Memory B cell (primary cell): ENCODE data around the gene ITGB3.

Experiments used
- ATAC-seq: fragments of 150-1000 bp; cut with Tn5 transposase; 2 replicates; pipeline ENCODE4 v1.10.0; 2021; ENCODE audit warnings: low read depth, mild to moderate bottlenecking, moderate library complexity
- DNase-seq, 2 donors: peaks; one replicate each; pipeline ENCODE4 v3.0.0; 2022; ENCODE audit warnings: low spot score in 2 of 2
- H3K27ac Mint-ChIP-seq: one replicate; pipeline ENCODE4 v1.8.0; 2022; ENCODE audit warnings: mild to moderate bottlenecking, moderate library complexity, mixed read lengths
- H3K27me3 Mint-ChIP-seq: one replicate; pipeline ENCODE4 v1.8.0; 2022; ENCODE audit warnings: mixed read lengths
- H3K36me3 Mint-ChIP-seq: one replicate; pipeline ENCODE4 v1.8.0; 2022; ENCODE audit warnings: mild to moderate bottlenecking, mixed read lengths
- H3K4me1 Mint-ChIP-seq: one replicate; pipeline ENCODE4 v1.8.0; 2022; ENCODE audit warnings: mixed read lengths
- H3K4me3 Mint-ChIP-seq: one replicate; pipeline ENCODE4 v1.8.0; 2022; ENCODE audit warnings: mild to moderate bottlenecking, moderate library complexity, mixed read lengths
- H3K9me3 Mint-ChIP-seq: one replicate; pipeline ENCODE4 v1.8.0; 2022; ENCODE audit warnings: mixed read lengths

The ITGB3 gene

GRCh38 chr17:47318197-47318918 lies 64.7 kb downstream of the ITGB3 start:
- ATAC-seq, result peak; percentile 35
- no peak for DNase-seq
- Mint-ChIP-seq H3K4me3 (no peak overlapping the region), H3K36me3 (no peaks in the 10 kb centered on the region), H3K4me1 (peaks cover 7% of the 10 kb centered on the region), H3K9me3 (peaks cover 3% of the 10 kb centered on the region), H3K27ac (peak overlapping the region; percentile 53), H3K27me3 (no peaks in the 10 kb centered on the region)

GRCh38 chr17:47320879-47321502 lies 67.4 kb downstream of the ITGB3 start:
- H3K36me3 Mint-ChIP-seq, result no peaks in the 10 kb centered on the region
- no peaks in the 10 kb centered on the region for H3K27me3 Mint-ChIP-seq
- ATAC-seq (no peak), DNase-seq (no peak)
- no peak overlapping the region for H3K27ac Mint-ChIP-seq
- peaks cover 3% of the 10 kb centered on the region for H3K9me3 Mint-ChIP-seq
- H3K4me3 Mint-ChIP-seq, result no peak overlapping the region
- H3K4me1 Mint-ChIP-seq, result peaks cover 12% of the 10 kb centered on the region

DNA sequence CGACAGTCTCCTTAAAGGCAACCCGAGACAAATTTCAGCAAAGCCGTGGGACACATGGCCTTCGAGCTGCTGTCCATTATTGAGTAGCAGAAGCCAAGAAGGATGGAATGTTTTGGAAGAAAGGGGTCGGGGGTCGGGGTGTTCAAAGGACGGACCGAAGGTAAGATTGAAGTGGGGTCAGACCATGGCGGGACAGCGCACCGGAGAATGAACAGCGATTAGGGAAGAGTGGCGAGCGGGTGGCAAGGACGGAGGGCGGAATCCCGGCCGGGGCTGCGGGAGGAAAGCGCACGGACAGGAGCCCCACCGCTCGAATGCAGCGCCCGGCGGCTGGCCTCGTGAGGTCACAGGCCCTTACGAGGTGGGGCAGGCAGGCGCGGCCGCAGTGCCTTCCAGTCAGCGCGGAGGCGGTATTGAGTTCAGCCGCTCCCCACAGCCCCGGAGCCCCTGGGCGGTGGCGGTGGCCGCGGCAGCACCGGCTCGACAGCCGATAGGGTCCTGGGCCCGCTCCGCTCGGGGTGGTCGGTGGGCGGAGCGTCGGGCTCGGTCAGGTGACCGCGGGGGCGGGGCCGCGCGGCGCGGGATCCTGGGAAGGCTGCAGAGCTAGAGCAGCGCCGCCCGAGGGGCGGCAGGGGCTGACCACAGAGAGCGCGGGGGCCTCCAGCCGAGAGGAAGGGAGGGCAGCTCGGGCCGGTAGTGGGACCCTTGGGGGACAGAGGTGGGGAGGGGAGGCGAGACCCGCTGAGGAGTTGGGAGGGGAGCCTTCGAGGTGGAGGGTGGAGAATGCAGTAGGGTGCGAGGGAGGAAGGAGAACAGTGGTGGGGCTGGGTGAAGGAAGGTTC lies 70.0 kb downstream of the ITGB3 start, which contains the start of gene EFCAB13:
Gene EFCAB13, plus strand, starts transcription at position 574 of the 842 bp plus-strand sequence. CDS start 4,399 bp downstream, outside the sequence.
- Mint-ChIP-seq H3K36me3 (peaks cover 2% of the 10 kb centered on the region), H3K27ac (peak within 1 kb of the TSS; percentile 100), H3K4me3 (peak within 1 kb of the TSS; percentile 97), H3K4me1 (peaks cover 14% of the 10 kb centered on the region), H3K27me3 (no peaks in the 10 kb centered on the region), H3K9me3 (peaks cover 3% of the 10 kb centered on the region)
- ATAC-seq (peak; percentile 75), DNase-seq (peak; percentile 86 to 89)

GRCh38 chr17:47324224-47325020 lies 70.8 kb downstream of the ITGB3 start:
- Mint-ChIP-seq H3K4me1 (peaks cover 14% of the 10 kb centered on the region), H3K36me3 (peaks cover 6% of the 10 kb centered on the region), H3K4me3 (peak overlapping the region; percentile 97), H3K27ac (peak overlapping the region; percentile 100), H3K27me3 (no peaks in the 10 kb centered on the region), H3K9me3 (peaks cover 3% of the 10 kb centered on the region)
- DNase-seq (peak; percentile 68 to 82), ATAC-seq (peak; percentile 59)

GRCh38 chr17:47325176-47325575 lies 71.5 kb downstream of the ITGB3 start:
- peaks cover 10% of the 10 kb centered on the region for H3K36me3 Mint-ChIP-seq
- peak overlapping the region; percentile 100 for H3K27ac Mint-ChIP-seq
- peak overlapping the region; percentile 97 for H3K4me3 Mint-ChIP-seq
- H3K4me1 Mint-ChIP-seq, result peaks cover 14% of the 10 kb centered on the region
- DNase-seq (no peak), ATAC-seq (no peak)
- peaks cover 3% of the 10 kb centered on the region for H3K9me3 Mint-ChIP-seq
- H3K27me3 Mint-ChIP-seq, result no peaks in the 10 kb centered on the region

DNA sequence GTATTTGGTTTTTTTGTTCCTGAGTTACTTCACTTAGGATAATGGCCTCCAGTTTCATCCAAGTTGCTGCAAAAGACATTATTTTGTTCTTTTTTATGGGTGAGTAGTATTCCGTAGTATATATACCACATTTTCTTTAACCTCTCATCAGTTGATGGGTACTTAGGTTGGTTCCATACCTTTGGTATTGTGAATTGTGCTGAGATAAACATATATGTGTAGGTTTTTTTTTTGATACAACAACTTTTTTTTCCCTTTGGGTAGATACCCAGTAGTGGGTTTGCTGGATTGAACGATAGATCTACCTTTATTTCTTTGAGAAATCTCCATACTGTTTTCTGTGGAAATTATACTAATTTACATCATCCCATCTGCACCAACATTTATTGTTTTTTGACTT lies 76.9 kb downstream of the ITGB3 start:
- ATAC-seq (no peak), DNase-seq (no peak)
- H3K27ac Mint-ChIP-seq, result no peak overlapping the region
- peaks cover 2% of the 10 kb centered on the region for H3K9me3 Mint-ChIP-seq
- peaks cover 3% of the 10 kb centered on the region for H3K4me1 Mint-ChIP-seq
- no peak overlapping the region for H3K4me3 Mint-ChIP-seq
- peaks cover 38% of the 10 kb centered on the region for H3K36me3 Mint-ChIP-seq
- H3K27me3 Mint-ChIP-seq, result no peaks in the 10 kb centered on the region

- DNase-seq (no peak), ATAC-seq (no peak)
- H3K4me1 Mint-ChIP-seq, result no peaks in the 10 kb centered on the region
Measured at GRCh38 chr17:47332287-47332686, 78.7 kb downstream of the ITGB3 start.

GRCh38 chr17:47335101-47335936 lies 81.7 kb downstream of the ITGB3 start:
- DNase-seq (no peak), ATAC-seq (no peak)
- H3K36me3 Mint-ChIP-seq, result peaks cover 40% of the 10 kb centered on the region
- no peak overlapping the region for H3K27ac Mint-ChIP-seq
- H3K9me3 Mint-ChIP-seq, result peaks cover 2% of the 10 kb centered on the region
- no peak overlapping the region for H3K4me3 Mint-ChIP-seq
- no peaks in the 10 kb centered on the region for H3K4me1 Mint-ChIP-seq
- H3K27me3 Mint-ChIP-seq, result no peaks in the 10 kb centered on the region

More at GRCh38 chr17:47332287-47332686, 78.7 kb downstream of the ITGB3 start:
- Mint-ChIP-seq H3K9me3 (peaks cover 2% of the 10 kb centered on the region), H3K4me3 (no peak overlapping the region), H3K36me3 (peaks cover 44% of the 10 kb centered on the region), H3K27ac (no peak overlapping the region), H3K27me3 (no peaks in the 10 kb centered on the region)

- H3K27ac Mint-ChIP-seq, result no peak overlapping the region
- peaks cover 3% of the 10 kb centered on the region for H3K9me3 Mint-ChIP-seq
- H3K4me3 Mint-ChIP-seq, result no peak overlapping the region
- no peak for DNase-seq
- no peak for ATAC-seq
- H3K36me3 Mint-ChIP-seq, result peaks cover 32% of the 10 kb centered on the region
- no peaks in the 10 kb centered on the region for H3K27me3 Mint-ChIP-seq
- no peaks in the 10 kb centered on the region for H3K4me1 Mint-ChIP-seq
Measured at GRCh38 chr17:47338026-47338425, 84.4 kb downstream of the ITGB3 start.

- no peak for ATAC-seq
- no peak for DNase-seq
- no peaks in the 10 kb centered on the region for H3K27me3 Mint-ChIP-seq
- no peak overlapping the region for H3K4me3 Mint-ChIP-seq
- peaks cover 29% of the 10 kb centered on the region for H3K36me3 Mint-ChIP-seq
- peaks cover 3% of the 10 kb centered on the region for H3K4me1 Mint-ChIP-seq
- no peaks in the 10 kb centered on the region for H3K9me3 Mint-ChIP-seq
- H3K27ac Mint-ChIP-seq, result no peak overlapping the region
Measured at GRCh38 chr17:47352848-47353247, 99.2 kb downstream of the ITGB3 start.

DNA sequence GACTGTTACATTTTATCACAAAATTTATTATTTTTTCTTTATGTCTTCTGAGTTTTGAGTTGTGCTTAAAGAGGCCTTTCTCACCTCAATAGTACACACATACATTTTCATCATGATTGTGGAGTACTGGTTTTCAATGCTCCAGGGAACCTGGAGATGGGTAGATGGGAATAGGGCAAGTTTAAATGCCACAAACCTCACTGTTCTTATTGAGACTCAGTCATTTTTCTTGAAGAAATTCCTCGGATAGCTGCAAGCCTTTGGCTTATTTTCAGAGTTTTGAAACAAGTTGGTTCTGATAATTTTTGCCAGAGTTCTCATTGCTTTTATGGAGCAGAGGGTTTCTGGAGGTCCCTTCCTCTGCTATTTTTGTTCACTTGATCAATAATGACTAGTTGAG lies 105.0 kb downstream of the ITGB3 start:
- no peaks in the 10 kb centered on the region for H3K4me1 Mint-ChIP-seq
- H3K27ac Mint-ChIP-seq, result no peak overlapping the region
- H3K36me3 Mint-ChIP-seq, result peaks cover 22% of the 10 kb centered on the region
- peaks cover 1% of the 10 kb centered on the region for H3K9me3 Mint-ChIP-seq
- no peak overlapping the region for H3K4me3 Mint-ChIP-seq
- ATAC-seq (no peak), DNase-seq (no peak)
- H3K27me3 Mint-ChIP-seq, result no peaks in the 10 kb centered on the region
